ENCODE data around the gene RNU1-1.
A peak's percentile ranks its signal among the peaks of the same experiment; 100 is the strongest.
"Not testable (repeated sequence)": the region's sequence is repeated elsewhere in the genome, so short reads cannot be mapped to it uniquely, and the experiment has no call there.

Gene RNU1-1

GRCh38 chr1:16514107-16515055 lies at the start of gene RNU1-1:
RNU1-1 (minus strand) TSS chr1:16514285.
- peak; percentile 40 to 55 for DNase-seq (ENCODE audit: low read depth in 2 of 2)

- DNase-seq (ENCODE audit: low read depth in 2 of 2): not testable (repeated sequence)
Measured at GRCh38 chr1:16561035-16561434, 47.0 kb upstream of the RNU1-1 start.

DNA sequence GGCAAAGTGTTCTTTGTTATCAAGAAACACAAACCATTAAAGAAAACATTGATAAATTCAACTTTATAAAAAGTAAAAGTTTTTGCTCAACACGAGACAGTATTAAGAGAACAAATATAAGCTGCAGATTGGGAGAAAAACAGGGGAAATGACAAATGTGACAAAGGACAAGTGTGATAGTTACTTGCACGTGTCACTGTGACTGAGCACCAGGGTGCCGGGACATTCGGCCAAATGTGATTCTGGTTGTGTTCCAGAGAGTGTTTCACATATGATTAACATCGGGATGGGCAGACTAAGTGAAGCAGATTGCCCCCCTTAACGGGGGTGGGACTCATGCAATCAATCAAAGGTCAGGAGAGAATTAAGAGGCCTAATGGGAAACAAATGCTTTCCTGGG lies 46.4 kb upstream of the RNU1-1 start:
- not testable (repeated sequence) for DNase-seq (ENCODE audit: low read depth in 2 of 2)

DNA sequence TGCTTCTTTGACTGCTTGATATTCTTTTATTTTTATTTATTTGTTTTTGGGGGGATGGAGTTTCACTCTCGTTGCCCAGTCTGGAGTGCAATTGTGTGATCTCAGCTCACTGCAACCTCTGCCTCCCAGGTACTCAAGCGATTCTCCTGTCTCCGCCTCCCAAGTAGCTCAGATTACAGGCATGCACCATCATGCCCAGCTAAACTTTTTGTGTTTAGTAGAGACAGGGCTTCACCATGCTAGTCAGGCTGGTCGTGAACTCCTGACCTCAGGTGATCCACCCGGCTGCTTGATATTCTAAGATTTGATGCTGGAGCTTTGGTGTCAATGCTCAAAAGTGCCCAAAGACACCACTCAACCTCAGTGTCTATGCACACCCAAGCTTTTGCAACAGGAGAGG lies 45.6 kb upstream of the RNU1-1 start:
- DNase-seq (ENCODE audit: low read depth in 2 of 2): not testable (repeated sequence)

GRCh38 chr1:16557034-16557433 lies 42.9 kb upstream of the RNU1-1 start:
- DNase-seq (ENCODE audit: low read depth in 2 of 2): not testable (repeated sequence)

- not testable (repeated sequence) for DNase-seq (ENCODE audit: low read depth in 2 of 2)
Measured at GRCh38 chr1:16553244-16553643, 39.2 kb upstream of the RNU1-1 start.

DNA sequence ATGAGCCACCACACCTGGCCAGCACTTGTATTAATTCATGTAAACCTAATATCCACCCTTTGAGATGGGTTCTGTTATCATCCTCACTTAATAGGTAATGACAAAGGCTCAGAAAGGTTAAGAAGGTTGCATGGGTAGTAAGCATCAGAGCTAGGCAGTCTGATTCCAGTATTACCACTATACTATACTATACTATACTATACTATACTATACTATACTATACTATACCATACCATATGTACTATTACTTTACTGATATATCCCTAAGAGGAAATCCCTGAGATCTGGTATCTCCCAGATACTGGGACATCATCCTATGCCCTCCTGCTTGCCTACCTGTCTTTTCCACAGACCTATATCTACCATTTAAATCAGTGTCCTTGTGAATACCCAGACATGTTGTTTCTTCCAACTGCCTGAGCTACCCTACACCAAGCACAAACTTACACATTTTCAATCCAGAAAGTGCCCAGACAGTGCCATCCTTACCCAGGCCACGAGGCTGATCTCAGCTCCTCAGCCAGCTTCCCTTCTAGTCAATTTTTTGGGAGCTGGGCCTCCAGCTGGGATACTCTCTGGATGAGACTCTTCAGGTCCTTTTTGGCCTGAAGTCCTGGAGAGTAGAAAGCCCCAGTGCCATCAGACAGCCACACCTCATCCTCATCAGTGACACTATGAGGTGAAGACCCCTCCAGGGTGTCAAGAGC lies 36.3 kb upstream of the RNU1-1 start:
- not testable (repeated sequence) for DNase-seq (ENCODE audit: low read depth in 2 of 2)

DNA sequence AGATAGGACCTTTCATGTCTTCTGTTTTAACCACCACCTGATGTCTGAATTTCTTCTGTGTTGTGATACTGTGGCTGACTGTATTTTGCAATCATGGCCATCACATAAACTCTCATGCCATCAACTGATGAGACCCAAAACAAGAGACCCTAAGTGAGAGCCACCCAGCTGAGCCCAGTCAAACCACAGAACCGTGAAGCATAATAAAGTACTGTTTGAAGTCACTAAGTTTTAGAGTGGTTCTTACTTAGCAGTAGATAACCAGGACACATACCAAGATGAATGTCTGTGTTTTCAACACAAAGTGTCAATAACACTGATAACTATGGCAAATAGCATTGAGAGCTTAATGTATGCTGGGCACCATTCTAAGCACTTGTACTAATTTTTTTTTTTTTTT lies 35.5 kb upstream of the RNU1-1 start:
- not testable (repeated sequence) for DNase-seq (ENCODE audit: low read depth in 2 of 2)

GRCh38 chr1:16547502-16548241 lies 33.6 kb upstream of the RNU1-1 start:
- not testable (repeated sequence) for DNase-seq (ENCODE audit: low read depth in 2 of 2)

DNA sequence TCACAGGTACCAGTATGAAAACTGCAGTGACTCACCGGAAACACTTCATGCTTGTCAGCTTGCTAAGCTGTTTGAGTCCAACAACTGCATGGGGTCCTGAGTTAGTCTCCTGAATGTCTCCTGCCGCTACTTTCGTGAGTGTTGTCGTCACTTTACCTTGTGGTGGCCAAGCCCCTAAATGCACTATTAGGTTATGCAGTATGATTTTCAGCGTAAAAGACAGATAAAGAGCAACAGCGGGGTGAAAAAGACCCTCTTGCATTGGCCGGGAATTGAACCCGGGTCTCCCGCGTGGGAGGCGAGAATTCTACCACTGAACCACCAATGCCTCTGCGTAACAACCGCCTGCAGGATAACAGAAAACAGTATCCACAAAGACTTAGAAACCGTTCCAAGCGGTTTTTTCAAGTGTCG lies 31.6 kb upstream of the RNU1-1 start:
- DNase-seq (ENCODE audit: low read depth in 2 of 2): not testable (repeated sequence)

DNA sequence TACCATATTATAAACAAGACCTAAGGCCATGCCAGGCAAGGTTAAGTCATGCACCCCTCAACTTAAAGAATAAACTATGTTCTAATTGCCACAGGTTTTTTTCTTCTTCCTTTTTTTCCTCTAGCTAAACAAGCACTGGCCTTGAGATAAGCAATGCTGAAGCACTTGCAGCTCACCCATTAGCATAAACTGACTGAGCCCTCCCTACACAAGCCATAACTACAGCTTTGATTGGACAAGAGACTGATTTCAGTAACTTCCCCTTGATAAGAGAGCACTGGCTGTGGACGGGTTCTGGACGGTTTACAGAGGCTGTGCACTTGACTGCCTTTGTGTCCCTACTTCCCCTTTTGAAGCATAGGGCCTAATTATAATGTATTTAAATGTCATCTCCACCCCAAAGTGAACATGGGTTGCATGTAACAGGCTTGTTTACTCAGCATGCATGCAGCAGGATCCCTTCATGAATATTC lies 26.4 kb upstream of the RNU1-1 start:
- not testable (repeated sequence) for DNase-seq (ENCODE audit: low read depth in 2 of 2)

DNA sequence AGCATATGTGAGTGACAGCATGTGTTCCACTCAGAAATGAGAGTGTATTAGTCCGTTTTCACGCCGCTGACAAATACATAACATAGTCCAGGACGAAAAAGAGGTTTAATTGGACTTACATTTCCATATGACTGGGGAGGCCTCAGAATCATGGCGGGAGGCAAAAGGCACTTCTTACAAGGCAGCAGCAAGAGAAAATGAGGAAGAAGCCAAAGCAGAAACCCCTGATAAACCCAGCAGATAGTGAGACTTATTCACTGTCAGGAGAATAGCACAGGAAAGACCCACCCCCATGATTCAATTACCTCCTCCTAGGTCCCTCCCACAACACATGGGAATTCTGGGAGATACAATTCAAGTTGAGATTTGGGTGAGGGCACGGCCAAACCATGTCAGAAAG lies 23.4 kb upstream of the RNU1-1 start:
- not testable (repeated sequence) for DNase-seq (ENCODE audit: low read depth in 2 of 2)

DNA sequence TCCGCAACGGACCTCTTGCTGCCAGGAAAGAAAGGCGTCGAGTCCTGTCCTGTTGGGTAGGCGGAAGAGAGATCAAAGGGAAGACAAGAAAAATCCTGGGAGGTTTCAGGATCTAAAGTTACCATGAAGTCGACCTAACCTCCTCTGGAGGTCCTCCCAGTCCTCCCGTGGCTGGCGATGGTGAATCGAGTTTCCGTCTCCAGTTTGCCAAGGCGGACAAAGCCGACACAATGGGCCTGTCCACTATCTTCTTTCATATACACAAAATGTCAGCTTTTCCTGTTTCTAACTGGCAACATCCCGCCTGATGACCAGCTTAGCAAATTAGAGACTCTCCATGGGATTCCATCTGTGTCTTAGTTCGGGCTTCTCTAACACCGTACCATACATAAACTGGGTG lies 22.7 kb upstream of the RNU1-1 start:
- not testable (repeated sequence) for DNase-seq (ENCODE audit: low read depth in 2 of 2)

DNA sequence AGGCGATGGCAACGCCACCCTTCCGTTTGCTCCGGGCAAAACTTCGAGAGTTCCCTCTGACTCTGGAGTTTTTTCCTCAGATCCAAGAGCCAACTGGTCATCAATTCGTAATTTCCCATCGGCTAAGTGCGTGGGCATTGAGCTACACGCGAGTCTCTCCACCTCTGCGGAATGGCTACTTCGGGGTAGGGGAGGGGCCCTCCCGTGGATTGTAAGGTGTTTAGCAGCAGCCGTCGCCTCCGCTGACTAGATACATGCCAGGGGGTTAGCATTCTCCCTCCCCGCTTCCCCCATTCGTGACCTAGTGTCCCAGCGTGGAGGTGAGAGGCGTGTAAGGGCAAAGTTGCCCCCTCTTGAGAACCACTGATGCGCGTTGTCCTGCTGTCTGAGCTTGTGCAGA lies 21.8 kb upstream of the RNU1-1 start:
- not testable (repeated sequence) for DNase-seq (ENCODE audit: low read depth in 2 of 2)

DNA sequence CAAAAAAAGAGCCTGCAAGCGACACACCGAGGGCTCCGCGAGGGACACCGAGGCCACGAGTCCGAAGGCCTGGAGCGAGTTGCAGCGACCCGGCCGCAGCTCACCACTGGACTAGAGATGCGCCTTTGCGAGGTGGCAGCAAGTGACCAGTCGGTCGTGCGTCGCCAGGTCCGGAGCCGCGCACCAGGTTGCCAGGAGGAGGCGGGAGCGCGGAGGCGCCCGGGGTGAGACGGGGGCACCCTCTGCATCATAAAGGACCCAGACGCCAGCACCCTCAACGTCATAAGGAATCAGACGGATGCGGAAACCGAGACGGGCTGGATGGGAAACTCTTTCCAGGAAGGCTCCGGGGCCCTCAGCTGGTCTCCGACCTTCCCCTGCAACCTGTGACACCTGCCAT lies 21.4 kb upstream of the RNU1-1 start:
- not testable (repeated sequence) for DNase-seq (ENCODE audit: low read depth in 2 of 2)

DNA sequence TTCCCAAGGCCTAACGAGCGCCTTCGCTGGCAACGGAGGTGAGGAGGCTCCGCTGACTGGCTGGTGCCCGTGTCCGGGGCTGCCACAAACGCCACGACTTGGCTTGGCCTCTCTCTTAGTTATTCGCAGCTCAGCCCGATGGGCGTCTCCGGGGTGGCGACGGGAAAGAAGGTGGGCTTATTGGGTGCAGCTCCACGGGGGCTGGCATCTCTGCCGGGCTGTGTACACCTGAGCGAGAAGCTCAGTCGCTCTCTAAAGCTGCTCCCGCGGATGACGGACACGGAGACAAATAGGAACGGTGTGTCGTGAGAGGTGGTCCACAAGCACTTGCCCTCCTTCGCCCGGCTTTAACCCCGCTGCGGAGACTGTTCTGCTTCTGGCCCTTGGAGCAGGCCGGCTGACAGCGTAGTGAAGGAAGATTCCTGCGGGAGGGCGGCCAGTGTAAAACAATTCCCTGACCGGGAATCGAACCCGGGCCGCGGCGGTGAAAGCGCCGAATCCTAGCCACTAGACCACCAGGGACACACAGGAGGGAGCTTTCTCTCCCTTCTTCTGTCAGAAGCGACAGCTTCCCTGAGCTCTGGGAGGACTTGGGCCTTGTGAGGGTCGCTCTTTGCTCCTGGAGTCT lies 20.9 kb upstream of the RNU1-1 start:
- DNase-seq (ENCODE audit: low read depth in 2 of 2): peak; percentile 9 to 12

DNA sequence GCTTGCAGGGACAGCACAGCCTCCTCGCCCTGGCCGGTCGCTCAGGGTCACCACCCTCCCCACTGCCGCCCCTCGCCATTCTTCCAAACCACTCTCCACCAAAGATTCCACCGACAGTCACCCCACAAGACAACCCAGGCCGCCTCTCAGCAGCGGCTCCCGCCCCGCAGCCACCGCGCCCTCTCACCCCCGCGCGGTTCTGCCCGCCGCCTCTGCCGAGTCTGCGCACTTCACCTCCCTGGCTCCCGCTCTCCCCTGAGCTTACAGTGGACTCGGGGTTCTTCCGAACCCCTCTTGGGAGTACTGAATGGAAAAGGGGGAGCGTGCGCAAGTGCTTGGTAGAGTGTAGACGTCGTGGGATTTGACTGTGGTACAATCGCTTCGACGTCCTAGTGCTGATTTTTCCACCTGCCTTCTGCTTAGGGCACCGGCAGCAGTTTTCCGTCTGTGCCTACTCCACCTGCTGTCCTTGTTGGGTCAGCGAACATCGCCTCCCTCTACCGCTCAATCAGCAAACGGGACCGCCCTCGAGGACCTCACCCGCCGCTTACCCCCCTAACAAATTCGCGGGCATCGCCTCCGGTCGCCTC lies 20.2 kb upstream of the RNU1-1 start:
- not testable (repeated sequence) for DNase-seq (ENCODE audit: low read depth in 2 of 2)

GRCh38 chr1:16532235-16532991 lies 18.3 kb upstream of the RNU1-1 start:
- not testable (repeated sequence) for DNase-seq (ENCODE audit: low read depth in 2 of 2)

- not testable (repeated sequence) for DNase-seq (ENCODE audit: low read depth in 2 of 2)
Measured at GRCh38 chr1:16528338-16528737, 14.3 kb upstream of the RNU1-1 start.

DNA sequence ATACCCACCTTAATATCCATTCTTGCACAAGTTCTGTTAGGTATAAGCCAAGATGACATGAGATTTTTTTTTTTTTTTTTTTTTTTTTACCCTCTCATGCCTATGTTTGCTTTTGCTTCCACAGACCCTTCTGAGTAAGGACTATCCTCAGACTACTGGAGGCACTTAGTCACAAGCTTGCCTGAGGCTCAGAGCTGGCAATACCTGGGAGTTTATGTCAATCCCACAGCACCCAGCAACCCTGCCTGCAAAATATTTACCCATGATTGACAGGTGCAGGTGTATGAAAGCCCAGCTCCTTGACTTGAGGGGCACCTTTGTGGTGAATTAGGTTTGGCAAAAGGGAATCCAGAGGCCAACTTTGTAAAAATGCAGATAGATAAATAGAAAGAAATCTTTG lies 11.7 kb upstream of the RNU1-1 start:
- not testable (repeated sequence) for DNase-seq (ENCODE audit: low read depth in 2 of 2)
